EH (cell line): ENCODE data around the gene GDF11.

Experiments
- DNase-seq: peaks from one replicate; pipeline ENCODE4 v3.0.0-alpha.2; 2015; ENCODE audit warnings: low read depth

Gene GDF11

DNA sequence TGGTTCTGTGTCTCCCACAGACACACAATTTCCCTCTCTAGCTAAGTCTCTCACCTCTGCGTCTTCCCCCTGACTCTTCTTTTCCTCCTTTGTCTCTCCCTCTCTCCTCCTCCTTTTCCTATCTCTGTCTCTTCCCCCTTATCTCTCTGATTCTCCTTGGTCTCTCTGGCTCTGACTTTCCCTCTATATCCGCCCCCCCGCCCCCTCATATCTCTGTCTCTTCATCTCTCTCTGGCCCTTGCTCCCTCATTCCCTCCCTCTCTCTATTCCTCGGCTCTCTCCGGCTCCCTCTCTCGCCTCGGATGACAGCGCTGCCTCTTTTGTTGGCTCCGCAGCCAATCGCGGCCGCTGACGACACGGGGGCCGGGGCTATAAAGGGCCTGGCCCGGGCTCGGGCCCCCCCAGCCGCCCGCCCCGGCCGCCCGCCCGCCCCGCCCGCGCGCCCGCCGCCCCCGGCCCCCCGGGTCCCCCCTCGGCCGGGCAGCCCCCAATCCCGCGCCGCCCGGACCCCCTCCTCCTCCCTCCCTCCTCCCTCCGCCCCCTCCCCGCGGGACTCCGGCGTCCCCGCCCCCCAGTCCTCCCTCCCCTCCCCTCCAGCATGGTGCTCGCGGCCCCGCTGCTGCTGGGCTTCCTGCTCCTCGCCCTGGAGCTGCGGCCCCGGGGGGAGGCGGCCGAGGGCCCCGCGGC lies at the start of gene GDF11:
Gene GDF11 (plus strand): TSS at position 404 of the 687 bp plus-strand sequence. CDS start 195 bp downstream, at position 599.
- DNase-seq: peak; percentile 81

DNA sequence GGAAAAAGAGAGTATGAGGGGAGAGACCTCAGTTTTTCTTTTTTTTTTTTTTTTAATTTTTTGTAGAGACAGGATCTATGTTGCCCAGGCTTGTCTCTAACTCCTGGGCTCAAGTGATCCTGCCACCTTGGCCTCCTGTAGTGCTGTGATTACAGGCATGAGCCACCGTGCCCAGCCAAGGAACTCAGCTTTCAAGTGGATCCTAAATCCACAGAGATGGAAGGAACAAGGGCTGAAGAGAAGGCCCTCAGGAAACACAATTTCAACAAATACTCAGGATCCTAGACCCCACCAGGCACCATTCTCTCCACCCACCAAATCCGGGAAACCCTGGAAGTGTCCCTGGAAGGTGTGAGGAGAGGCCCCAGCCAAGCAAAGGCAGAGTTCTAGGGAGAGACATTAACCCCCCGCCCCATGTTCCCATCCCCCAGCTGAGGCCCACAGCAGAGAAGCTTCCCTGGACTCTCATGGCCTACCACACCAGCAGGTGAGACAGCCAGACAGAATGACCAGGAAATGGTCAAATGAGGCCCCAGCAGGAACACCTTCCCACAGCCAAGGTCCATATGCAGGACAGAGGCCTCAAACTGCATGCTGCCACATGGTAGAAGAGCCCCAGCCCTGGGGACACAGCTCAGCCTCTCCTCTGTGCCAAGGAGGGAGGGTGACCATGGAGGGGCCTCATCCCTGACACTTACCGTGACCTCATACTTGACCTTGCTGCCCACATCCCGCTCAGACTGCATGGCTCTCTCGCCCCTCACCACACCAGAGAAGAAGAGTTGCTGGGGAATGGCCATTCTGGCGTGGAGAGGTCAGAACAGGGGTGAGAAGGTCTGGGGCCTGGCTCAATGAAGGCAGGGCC lies 49.4 kb upstream of the GDF11 start:
- no peak for DNase-seq

DNA sequence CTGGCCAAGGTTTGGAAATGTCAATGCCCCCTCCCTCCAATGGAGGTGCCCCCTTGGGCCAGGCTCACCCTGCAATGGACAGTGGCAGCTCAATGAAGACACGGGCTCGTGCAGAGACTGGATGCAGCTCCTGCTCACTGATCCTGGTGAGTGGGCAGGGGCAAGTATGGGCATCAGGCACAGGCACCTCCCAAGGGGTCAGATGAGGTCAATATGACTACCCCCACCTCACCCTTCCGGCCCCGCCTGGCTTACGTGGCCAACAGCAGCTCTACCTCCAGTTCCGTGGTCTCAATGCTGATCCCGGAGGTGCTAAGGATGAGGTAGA lies 48.8 kb upstream of the GDF11 start:
- no peak for DNase-seq

DNA sequence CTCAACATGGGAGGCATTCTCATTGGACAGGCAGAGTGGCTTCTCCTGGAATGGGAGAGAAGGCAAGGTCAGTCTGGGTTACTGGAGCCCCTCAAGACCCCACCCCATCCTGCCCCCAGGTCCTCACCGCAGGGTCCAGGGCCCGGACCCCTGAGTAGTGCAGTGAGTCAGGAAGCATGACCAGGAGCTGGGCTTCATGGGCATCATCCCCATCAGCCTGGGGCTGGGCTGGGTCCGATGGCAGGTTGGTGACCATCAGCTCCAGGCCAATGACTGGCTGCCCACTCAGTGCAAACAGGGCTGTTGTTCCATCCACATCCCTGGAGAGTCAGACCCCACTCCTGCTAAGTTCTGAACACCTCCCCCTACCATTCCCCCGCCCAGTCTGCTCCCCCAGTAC lies 48.3 kb upstream of the GDF11 start:
- DNase-seq: no peak

DNA sequence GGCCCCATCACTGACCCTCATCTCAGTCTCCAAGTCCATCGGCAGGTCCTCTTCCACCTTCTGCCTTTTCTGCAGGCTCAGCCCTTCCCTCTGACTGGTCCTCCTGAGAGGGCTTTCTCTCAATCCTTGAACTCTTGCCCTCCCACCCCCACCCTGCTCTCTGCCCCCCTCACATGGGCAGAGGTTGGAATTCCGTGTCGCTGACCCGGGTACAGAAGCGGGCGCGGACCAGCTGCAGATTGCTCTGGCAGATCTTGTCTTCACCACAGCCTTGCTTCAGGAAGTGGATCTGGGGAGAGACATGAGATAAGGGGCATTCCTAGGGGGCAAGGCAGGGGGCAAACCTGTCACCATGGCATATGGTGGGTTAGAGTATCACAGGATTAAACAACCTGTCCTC lies 47.6 kb upstream of the GDF11 start:
- DNase-seq: no peak

DNA sequence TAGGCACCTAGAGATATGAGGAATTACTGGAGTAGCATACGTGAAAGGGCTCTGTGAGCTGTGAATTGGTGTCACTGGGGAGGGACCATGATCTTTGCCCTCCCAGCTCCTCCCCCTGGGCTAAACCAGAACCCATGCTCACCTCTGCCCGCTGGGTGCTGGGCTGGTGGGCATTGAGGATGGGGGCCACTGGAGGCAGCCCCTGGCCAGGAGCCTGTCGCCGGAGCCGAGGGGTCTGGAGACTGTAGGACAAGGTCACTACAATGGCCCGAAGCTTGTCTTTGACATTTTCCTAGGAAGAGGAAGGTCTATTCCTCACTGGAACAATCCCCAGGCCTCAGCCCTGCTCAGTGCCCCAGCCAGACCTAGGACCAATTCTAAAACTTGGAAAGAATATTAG lies 46.8 kb upstream of the GDF11 start:
- no peak for DNase-seq

DNA sequence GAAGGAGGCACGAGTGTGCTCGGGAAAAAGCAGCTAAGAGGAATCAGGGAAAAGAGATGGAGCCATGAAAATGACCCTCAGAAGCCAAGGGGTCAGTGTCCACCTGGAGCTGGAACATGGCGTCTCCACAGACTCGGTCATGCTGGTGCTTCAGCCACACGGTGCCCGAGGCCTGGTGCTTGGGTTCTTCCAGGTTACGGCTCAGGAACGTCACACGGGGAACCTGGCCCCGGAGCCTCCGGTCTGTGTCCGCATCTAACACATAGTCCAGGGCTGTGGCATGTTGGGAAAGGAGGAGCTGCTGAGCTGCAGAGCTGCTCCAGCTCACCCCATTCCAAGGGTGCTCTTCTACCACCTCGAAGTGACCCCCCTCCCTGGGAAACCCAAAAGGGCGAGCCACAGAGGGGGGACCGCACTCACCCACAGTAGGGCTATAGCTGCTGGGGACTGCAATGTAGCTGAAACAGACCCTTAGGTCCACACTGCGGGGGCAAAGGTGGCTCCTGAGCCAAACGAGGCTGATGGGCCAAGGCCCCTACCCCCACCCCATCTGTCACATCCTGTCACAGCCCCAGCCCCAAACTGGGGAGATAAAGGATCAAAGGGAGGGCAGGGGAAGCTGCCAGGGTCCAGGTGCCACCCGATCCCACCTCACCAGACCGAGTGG lies 46.0 kb upstream of the GDF11 start:
- DNase-seq: no peak

DNA sequence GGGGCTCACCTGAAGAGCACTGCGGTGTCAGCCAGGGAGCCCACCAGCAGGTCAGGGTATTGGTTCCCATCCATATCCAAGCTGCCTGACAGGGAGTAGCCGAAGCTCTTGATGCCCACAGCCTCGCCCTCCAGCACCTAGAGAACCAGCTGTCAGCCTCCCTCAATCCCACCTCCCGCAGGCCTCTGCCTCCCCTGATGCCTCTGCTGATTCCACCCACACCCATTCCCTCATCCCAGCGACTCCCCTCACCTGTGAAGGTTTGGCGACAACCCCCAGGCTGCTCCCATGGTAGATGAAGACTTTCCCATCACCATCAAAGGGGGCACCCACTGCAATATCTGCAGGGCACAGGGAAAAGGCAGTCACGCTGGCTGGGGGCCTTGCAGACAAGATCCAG lies 45.2 kb upstream of the GDF11 start:
- no peak for DNase-seq

DNA sequence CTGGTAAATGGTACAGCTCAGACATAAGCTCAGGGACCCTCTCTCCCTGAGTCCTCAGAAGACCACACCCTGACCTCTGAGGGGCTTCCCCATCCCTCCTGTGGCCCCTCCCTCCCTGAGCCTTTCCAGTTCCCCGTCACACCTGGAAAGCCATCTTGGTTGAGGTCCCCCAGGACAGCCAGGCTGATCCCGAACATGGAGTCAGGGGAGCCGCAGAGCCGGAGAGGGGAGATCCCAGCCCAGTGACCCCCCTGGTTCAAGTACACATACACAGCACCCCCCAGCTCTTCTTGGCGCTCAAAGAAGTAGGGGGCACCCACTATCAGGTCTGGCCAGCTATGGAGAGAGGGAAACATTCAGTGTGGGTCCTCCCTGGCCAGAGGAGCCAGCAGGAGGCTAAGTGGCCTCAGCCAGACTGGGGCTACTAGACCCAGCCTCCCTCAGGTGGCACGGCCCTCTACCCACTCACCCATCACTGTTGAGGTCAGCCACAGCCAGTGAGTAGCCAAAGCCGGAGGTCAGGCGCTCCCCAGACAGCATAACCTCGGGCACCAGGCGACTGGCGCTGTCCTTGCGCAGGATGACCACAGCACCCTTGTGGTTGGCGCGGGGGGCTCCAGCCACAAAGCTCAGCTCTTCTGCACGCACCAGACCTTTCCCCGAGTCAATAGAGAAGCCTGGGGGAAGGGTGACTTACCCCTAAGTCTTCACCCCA lies 44.5 kb upstream of the GDF11 start:
- DNase-seq: no peak

DNA sequence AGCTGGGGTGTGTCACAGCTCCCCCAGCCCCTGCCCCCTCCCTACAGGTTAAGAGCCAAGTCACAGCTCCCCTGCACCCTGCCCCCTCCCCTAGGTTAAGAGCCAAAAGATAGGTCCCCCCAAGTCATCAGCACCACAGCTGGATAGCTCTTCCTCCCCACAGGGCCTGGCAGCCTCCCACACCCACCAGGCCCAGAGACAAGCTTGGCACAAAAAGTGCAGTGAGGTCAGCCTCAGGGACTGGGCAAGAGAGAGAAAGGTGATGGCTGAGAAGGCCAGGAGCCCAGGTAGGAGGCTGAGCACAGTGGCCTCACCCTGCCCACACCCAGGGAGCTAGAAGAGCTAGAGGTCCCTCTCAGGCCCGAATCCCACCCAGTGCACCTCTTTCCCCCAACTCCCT lies 44.0 kb upstream of the GDF11 start:
- DNase-seq: no peak

DNA sequence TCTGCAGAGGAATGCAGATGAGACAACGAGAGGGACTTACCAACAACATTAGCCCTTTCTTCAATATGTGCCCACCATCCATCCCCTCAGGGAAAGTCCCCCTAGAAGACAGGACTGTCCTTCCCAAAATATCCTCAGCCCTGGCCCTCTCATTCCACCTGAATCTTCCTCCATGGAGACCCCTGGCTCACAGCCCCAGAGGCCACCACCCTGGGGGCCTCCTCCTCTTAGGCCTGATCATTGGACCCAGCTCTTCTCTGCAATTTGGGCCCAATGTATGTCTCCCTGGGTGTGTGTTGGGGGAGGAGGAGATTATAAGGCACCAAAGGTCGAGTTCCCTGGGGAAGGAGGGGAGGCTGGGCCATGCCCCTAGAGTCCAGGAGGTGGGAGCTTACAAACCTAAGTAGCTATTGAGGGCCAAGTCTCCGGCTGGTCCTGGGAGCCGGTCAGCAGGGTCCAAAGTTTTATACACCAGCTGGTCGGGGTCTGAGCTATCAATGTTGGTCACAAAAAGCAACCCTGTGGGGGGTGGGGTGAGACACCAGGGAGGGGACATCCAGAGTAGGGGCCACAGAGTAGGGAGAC lies 43.4 kb upstream of the GDF11 start:
- no peak for DNase-seq

DNA sequence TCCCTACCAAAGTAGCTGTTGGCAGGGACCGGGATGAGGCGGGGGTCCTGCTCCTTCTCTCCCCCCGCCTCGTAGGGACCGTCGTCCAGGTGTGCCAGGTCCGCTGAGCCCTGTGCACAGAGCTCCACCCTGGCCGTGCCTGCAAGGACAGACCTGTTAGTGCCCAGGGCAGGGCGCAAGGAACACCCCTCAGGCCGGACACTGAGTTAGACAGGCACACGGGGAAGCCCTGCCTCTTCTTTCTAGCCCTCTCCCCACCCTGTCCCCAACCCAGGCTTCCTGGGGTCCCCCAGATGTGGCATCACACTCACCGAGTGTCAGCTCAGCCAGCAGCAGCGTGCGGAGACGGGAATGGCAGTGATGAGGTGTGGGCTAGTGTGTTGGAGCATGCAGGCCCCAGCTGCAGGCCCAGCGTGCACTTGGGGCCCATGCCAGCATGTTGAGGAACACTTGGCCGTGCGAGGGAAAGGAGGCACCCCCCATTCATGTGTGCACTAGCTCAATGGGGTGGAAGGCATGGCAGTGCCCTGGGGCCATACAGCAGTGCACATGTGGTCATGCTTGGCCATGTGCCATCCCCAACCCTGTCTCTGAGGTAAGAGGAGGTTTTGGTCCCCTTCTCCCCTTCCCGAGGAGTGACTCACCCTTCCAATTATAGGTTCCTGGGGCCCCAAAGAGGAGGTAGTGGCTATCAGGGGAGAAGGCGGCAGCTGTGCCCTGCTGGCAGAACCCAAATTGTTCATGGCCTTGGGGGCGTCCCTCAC lies 42.5 kb upstream of the GDF11 start:
- DNase-seq: peak; percentile 48

DNA sequence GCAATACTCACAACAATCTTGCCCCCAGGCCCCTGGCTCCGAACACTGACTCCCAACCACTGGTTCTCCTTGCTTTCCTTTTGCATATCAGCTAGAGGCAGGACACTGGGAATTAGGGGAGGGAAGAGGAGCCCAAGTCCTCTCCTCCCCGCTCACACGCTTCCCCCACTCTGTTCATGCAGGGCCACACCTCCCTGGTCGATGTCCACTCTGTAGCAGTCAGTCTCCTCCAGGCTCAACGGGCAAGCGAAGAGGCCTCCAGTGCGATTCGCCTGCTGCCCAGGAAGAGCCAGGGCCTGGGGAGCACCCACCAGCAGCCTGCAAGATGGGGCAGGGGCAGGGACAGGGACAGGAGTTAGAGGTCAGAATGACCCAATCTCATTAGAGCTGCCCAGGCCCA lies 40.1 kb upstream of the GDF11 start:
- no peak for DNase-seq

DNA sequence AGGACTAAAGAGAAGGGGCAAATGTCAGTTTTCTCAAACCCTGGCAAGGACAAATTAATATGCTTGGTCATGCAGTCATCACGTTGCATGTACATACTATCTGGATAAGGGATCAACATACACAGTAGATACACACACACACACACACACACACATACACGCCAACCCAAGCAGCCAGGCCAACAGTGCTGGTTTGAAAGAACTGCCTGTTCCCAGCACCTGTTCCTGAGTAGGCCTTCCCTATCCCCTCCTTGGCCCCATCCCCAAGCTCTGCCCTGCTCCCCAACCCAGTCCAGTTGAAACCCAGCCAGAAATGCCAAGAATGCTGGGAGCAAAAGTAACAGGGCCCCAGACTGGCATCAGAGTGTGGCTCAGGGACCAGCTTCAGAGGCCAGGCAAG lies 39.6 kb upstream of the GDF11 start:
- no peak for DNase-seq

DNA sequence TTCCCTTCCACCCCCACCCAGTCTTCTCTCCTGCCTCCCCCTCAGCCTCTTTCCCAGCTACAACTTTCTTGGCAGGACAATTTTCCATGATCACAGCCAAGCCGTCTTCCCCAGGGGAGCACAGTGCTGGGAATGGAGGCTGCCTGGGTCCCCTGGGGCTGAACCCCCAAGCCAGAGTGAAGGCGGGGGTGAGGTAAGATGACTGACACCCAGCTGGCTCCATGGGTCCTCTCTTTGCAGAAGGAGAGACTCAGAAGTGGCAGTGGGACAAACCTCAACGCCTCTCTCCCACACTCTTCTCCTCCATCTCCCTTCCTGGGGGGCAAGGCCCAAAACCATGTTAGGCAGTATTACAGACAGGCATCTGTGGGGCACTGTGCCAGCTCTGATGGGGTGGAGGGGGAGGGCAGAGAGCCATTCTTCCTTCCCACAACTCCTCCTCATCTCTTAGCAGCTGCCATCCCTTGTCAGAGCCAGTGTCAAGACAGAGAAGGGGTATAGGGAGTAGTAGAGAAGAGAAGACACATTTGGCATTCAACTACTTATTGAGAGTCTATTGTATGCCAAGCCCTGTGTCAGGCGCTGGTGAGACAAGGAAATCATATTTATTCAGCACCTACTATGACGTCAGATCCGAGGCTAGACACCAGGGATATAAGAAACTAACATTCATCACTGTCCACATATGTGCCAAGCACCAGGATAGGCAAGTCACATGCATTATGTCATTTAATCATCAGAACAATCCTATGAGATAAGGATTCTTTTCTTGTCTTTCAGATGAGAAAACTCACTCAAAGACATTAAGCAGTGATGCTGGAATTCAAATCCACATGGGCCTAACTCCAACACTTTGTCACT lies 38.8 kb upstream of the GDF11 start:
- no peak for DNase-seq

DNA sequence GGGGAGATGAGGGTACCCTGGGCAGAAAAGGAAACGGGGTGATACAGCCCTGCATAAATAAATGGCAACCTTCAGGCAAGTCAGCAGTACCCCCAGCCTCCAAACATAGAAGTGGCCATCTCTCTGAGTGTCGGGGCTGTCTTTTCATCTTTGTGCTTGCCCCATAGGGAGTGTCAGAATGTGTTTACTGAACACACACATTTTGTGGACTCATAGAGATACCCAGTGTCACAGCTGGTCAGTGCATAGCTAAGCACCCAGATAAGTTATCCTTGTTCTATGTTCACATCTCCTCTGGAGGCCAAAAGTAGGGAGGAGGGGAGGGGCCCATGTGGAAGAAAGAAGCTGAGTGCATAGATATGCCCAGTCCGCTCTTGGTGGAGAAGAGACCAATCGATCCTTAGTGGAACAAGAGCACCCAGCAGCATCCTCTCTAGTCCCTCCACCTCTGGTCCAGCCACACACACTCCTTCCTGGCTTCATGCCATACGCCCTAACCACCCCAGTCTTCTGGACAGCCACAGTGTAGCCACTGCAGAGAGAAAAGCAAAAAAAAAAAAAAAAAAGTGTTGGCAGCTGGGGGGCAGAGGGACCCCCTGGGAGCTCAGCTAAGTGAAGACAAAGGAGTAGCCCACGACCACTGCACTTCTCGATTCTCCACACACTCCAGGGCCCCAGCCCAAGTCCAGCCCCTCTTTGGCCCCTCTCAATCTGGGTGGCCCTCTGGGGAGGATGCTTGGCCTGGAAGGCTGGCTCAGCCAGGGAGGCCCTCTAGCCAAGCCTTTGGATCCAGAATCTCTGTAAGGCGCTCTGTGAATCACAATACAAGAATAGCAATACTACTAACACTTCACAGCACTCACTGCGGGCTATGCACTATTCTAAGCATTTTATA lies 37.9 kb upstream of the GDF11 start:
- no peak for DNase-seq

DNA sequence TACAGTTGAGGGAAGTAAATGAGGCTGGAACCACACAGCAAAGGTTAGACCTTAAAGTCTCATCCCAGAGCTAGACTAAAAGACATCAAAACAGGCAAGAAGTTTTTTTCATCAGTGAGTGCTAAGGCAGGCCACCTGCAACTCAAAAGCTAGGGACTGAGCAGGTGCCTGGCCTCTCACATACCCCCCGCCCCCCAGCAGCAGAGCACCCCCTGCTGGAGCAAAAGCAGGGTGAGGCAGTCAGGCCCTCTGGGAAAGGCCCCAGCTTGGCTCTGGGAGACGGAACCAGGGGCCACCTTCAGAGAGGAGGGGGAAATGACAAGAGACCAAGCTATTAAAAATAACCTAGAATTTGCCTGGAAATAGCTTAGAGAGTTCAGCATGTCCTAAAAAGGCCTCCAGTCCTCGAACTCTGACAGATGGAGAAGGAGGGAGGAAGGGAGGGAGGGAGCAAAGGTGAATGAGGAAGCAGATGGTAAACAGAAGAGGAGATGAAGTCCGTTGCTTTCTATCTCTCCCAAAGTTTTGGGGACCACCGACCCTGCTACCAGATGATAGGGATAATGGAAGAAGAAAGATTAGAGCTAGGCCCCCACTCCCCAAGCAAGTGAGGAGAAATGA lies 37.0 kb upstream of the GDF11 start:
- no peak for DNase-seq

DNA sequence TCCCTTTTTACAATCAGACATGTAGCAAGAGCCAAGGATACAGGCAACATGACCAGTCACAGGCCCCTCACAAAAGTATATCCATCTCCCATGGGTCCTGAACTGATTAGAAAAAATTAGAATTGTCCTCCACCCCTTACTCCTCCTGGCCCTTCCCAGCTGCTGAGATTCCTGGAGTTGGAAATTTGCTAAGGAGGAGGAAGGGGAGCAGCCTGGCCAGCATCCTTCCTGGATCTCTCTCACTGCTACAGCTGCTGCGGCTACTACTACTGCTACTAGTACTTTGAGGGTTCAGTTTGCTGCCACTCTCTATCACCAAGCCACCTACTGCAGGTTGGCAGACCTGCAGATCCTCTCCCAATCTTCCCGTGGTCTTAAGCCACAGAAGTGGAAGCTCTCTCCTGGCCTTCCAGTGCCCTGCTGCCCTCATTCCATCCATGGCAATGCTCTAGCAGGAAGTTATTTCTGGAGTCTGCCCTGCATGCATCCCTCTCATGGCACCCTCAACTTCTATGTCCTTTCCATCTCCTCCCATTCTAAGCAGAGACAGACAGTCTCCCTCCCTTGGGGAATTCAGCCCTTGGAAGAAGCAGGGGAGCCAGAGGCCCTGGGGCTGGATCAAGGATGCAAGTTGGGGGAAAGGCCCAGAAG lies 36.2 kb upstream of the GDF11 start:
- no peak for DNase-seq
